DMS153 (cell line): ENCODE data around the gene TAS2R20.

Experiments used
- DNase-seq: peaks from one replicate; lab custom pipeline; 2025; lab: John Stamatoyannopoulos, UW

TAS2R20 gene

DNA sequence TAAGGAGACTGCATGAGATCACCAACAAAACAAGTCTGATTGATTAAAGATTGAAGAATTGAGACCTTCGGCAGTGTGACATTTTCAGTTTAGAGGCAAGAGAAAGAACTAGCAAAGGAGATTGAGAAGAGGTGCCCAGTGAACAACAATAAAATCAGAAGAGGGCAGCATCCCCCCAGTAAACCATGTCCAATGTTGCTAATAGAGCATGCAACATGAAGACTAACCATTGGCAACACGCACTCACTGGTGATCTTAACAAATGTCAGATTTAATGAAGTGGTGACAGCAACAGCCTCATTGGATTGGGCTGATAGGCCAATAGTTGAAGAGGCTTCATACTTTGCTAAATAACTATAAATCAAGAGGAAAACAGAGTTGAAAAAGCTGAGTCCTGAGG lies 38.3 kb downstream of the TAS2R20 start:
- no peak for DNase-seq

DNA sequence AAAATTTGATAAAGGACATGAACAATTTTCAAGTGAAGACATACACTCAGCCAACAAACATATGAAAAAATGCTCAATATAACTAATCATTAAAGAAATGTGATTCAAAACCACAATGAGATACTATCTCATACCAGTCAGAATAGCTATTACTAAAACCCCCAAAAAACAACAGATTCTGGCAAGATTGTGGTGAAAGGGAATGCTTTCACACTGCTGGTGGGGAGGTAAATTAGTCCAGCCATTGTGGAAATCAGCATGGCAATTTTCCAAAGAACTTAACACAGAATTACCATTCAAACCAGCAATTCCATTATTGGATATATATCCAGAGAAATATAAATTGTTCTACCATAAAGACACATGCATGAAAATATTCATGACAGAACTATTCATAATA lies 40.4 kb downstream of the TAS2R20 start:
- DNase-seq = no peak

- DNase-seq = no peak
Measured at GRCh38 chr12:10956085-10956484, 42.0 kb downstream of the TAS2R20 start.

GRCh38 chr12:10952645-10953044 lies 45.5 kb downstream of the TAS2R20 start:
- DNase-seq = no peak
